K562 (cell line): ENCODE results near the gene CADM2. TPM values are rescaled to one million over a fixed set of nuclear protein-coding genes. Genes with fewer than 3 reads are reported as not detected.

Experiments
- ATAC-seq: fragments of 200-7000 bp; cut with Tn5 transposase; 3 replicates; pipeline ENCODE4 v1.9.1; 2020; ENCODE audit warnings: moderate library complexity
- BruUV-seq: library from RNA; stranded (reverse); fragments of 400-500 nt; replicated peaks from 2 replicates; lab custom pipeline; 2021; lab: Mats Ljungman, UMichigan
- CTCF ChIA-PET: fragments of 300-600 bp; formaldehyde crosslinking; extraction: SDS; loops from one replicate; lab custom pipeline; 2021; ENCODE audit warnings: low intra/inter-chr PET ratio; lab: Yijun Ruan, JAX
- POLR2A ChIA-PET: fragments of 300-600, 350-650 bp; sonication (Branson Sonifier 250); formaldehyde crosslinking; extraction: SDS; loops from one replicate; lab custom pipeline; 2021; ENCODE audit warnings: antibody characterized with exemption, inconsistent platforms; lab: Yijun Ruan, JAX
- DNase-seq, 4 experiments: peaks; one replicate each; pipeline versions ENCODE4 v3.0.0 to v3.0.0-alpha.2; 2011 to 2018; ENCODE audit warnings: low spot score in 3 of 4, mixed read lengths in 3 of 4; ENCODE audit errors: extremely low read depth in 1 of 4
- FAIRE-seq: peaks from 2 replicates; lab custom pipeline; 2011; peaks lifted over from hg19 to GRCh38; lab: Jason Lieb, UNC
- H2AFZ ChIP-seq: 2 replicates; pipeline ENCODE4 v1.6.0; 2011; ENCODE audit warnings: low read depth, low read length, control low read depth, inconsistent platforms
- H3K27ac ChIP-seq: fragments of 200-600 bp; 3 replicates; pipeline ENCODE4 v1.8.0; 2011; ENCODE audit warnings: low read depth, mild to moderate bottlenecking, control low read depth, inconsistent platforms, low read length, moderate library complexity, mixed read lengths; ENCODE audit errors: extremely low read depth
- H3K27me3 ChIP-seq, 2 experiments: fragments of 300-600 bp in 1 of 2; 2 replicates in 1 of 2; 3 replicates in 1 of 2; pipeline versions ENCODE4 v1.6.0 to v1.8.0; 2011; ENCODE audit warnings: inconsistent platforms in 2 of 2, low read length in 2 of 2, mild to moderate bottlenecking in 1 of 2, mixed read lengths in 1 of 2, moderate library complexity in 1 of 2; ENCODE audit not compliant: control insufficient read depth in 2 of 2, insufficient read depth in 2 of 2
- H3K36me3 ChIP-seq: fragments of 300-600 bp; 3 replicates; pipeline ENCODE4 v1.8.0; 2011; ENCODE audit warnings: mild to moderate bottlenecking, low read length, inconsistent platforms; ENCODE audit not compliant: control insufficient read depth, insufficient read depth
- H3K4me1 ChIP-seq, 2 experiments: fragments of 200-600 bp in 1 of 2; replicated peaks in 1 of 2; 2 replicates in 1 of 2; 3 replicates in 1 of 2; pipeline versions ENCODE4 v1.5.1 to v1.8.0; 2011; ENCODE audit warnings: inconsistent platforms in 2 of 2, low read length in 2 of 2, mild to moderate bottlenecking in 1 of 2, mixed read lengths in 1 of 2, moderate library complexity in 1 of 2; ENCODE audit not compliant: control insufficient read depth in 2 of 2, insufficient read depth in 2 of 2
- H3K4me2 ChIP-seq: 2 replicates; pipeline ENCODE4 v1.6.1; 2011; ENCODE audit warnings: low read length, control low read depth, inconsistent platforms, mixed read lengths; ENCODE audit not compliant: insufficient read depth
- H3K4me3 ChIP-seq: fragments of 200-600 bp; sonication (generic), shearing (Covaris generic); 2 replicates; pipeline ENCODE4 v1.5.1; 2016; ENCODE audit warnings: control low read depth, inconsistent platforms
- H3K79me2 ChIP-seq: fragments of 200-600 bp; 3 replicates; pipeline ENCODE4 v1.8.0; 2011; ENCODE audit warnings: low read length, inconsistent platforms; ENCODE audit not compliant: control insufficient read depth, insufficient read depth
- H3K9ac ChIP-seq, 2 experiments: 2 replicates each; pipeline versions ENCODE4 v1.6.0 to v1.6.1; 2011; ENCODE audit warnings: low read depth in 2 of 2, low read length in 2 of 2, control low read depth in 1 of 2, inconsistent platforms in 1 of 2, mild to moderate bottlenecking in 1 of 2, mixed read lengths in 1 of 2; ENCODE audit not compliant: insufficient read depth in 1 of 2
- H3K9me1 ChIP-seq: one replicate; pipeline ENCODE4 v1.6.0; 2011; ENCODE audit warnings: inconsistent platforms, mild to moderate bottlenecking, low read length, moderate library complexity; ENCODE audit not compliant: control insufficient read depth, insufficient read depth
- H3K9me3 ChIP-seq: replicated peaks from 2 replicates; pipeline ENCODE4 v1.5.1; 2011; ENCODE audit warnings: low read depth, low read length, inconsistent platforms; ENCODE audit not compliant: control insufficient read depth, insufficient read depth
- H4K20me1 ChIP-seq: replicated peaks from 2 replicates; pipeline ENCODE4 v1.6.1; 2011; ENCODE audit warnings: low read length, inconsistent platforms, mixed read lengths; ENCODE audit not compliant: control insufficient read depth, insufficient read depth
- ETV5 ChIP-seq: sonication (generic); formaldehyde crosslinking; IDR thresholded peaks from 2 replicates; pipeline ENCODE4 v1.4.0; 2020; ENCODE audit warnings: low read depth, mild to moderate bottlenecking, missing genetic modification reagents
- FOXM1 ChIP-seq, 2 experiments: fragments of 450-650 bp in 1 of 2; sonication (generic) in 1 of 2; formaldehyde crosslinking in 1 of 2; IDR thresholded peaks; 2 replicates each; pipeline versions ENCODE4 v1.6.1 to v1.9.0; 2017 to 2022; ENCODE audit warnings: low read depth in 2 of 2, mild to moderate bottlenecking in 2 of 2, missing genetic modification reagents in 1 of 2, moderate library complexity in 1 of 2
- HIVEP1 ChIP-seq: fragments of 250-450 bp; sonication (Bioruptor Pico); IDR thresholded peaks from 2 replicates; pipeline ENCODE4 v1.4.0; 2020; ENCODE audit warnings: mild to moderate bottlenecking
- ID3 ChIP-seq, 2 experiments: fragments of 250-450 bp in 1 of 2; fragments of 450-650 bp in 1 of 2; sonication (Bioruptor Pico) in 1 of 2; IDR thresholded peaks; 2 replicates each; pipeline versions ENCODE4 v1.6.1 to v1.8.0; 2016 to 2021; ENCODE audit warnings: mild to moderate bottlenecking in 2 of 2, moderate library complexity in 2 of 2, missing compliant biosample characterization in 1 of 2, missing genetic modification characterization in 1 of 2
- KLF16 ChIP-seq: IDR thresholded peaks from 2 replicates; pipeline ENCODE4 v1.6.1; 2016; ENCODE audit warnings: antibody characterized with exemption
- MNT ChIP-seq, 2 experiments: fragments of 450-650 bp; conservative IDR thresholded peaks; 2 replicates each; pipeline ENCODE4 v1.6.1; 2017; ENCODE audit warnings: mild to moderate bottlenecking in 2 of 2, moderate library complexity in 2 of 2
- MYNN ChIP-seq, 2 experiments: sonication (generic); formaldehyde crosslinking in 1 of 2; IDR thresholded peaks; 2 replicates each; pipeline versions ENCODE4 v1.5.0 to v1.6.1; 2016 to 2020; ENCODE audit warnings: antibody characterized with exemption in 1 of 2, missing genetic modification reagents in 1 of 2
- NFIC ChIP-seq: fragments of 450-650 bp; IDR thresholded peaks from 2 replicates; pipeline ENCODE4 v1.6.1; 2017; ENCODE audit warnings: mild to moderate bottlenecking, inconsistent platforms
- RHOXF2B ChIP-seq: fragments of 250-450 bp; sonication (Bioruptor Pico); conservative IDR thresholded peaks from 2 replicates; pipeline ENCODE4 v1.5.1; 2021
- ZNF449 ChIP-seq: fragments of 250-450 bp; sonication (Bioruptor Pico); IDR thresholded peaks from 2 replicates; pipeline ENCODE4 v1.8.0; 2022; ENCODE audit warnings: moderate library complexity, mild to moderate bottlenecking, inconsistent platforms
- ZSCAN29 ChIP-seq: fragments of 450-650 bp; IDR thresholded peaks from 2 replicates; pipeline ENCODE4 v1.6.1; 2017
- WGBS: fragments of 100-300 bp; shearing (Covaris generic); methylation state at CpG from one replicate; pipeline ENCODE4 v1.1.6; 2016; ENCODE audit warnings: low coverage, mixed read lengths; ENCODE audit not compliant: insufficient coverage; ENCODE audit errors: missing lambda C conversion rate; 5-methylcytosine and 5-hydroxymethylcytosine counted together
- in situ Hi-C: fragments of 300-500 bp; cut with MboI; formaldehyde crosslinking; loops from 4 replicates; pipeline ENCODE4 v1.15.0; 2018; ENCODE audit warnings: inconsistent platforms, mixed read lengths
- intact Hi-C: fragments of 100-400 bp; cut with micrococcal nuclease; formaldehyde crosslinking; loops from 2 replicates; pipeline ENCODE4 v1.14.2; 2022
- polyA plus RNA-seq, 8 experiments: library from polyadenylated mRNA; depleted of rRNA in 4 of 8; stranded (reverse) in 5 of 8; unstranded in 3 of 8; fragments of >200 nt; fragmentation: Nextera tagmentation in 2 of 8; fragmentation: Illumina TruSeq in 1 of 8; extraction: Ambion mirVana in 2 of 8; extraction: Trizol in 1 of 8; gene quantifications; 2 replicates each; pipeline versions ENCODE4 v1.2.1 to v1.2.3, GENCODE V29; 2011 to 2014; ENCODE audit warnings: inconsistent platforms in 1 of 8, missing spikeins in 1 of 8
- total RNA-seq, 7 experiments: library from RNA; depleted of rRNA in 6 of 7; stranded (reverse); fragments of >200 nt in 6 of 7; fragmentation: Illumina TruSeq in 2 of 7; extraction: Trizol in 2 of 7; gene quantifications; 2 replicates each; pipeline versions ENCODE4 v1.2.1 to v1.2.3, GENCODE V29; 2011 to 2021; ENCODE audit warnings: low replicate concordance in 1 of 7

The CADM2 gene
- total and polyA plus RNA-seq, 9 of the 15 experiments (the other 6 are each of a cell fraction or from before 2014, with no cell fraction given): 0.11 to 3.2 (median 0.95) TPM

- Histone ChIP-seq H3K4me1 (no peaks in the 10 kb centered on the region), H3K27ac (no peak overlapping the region), H3K9me1 (no peaks in the 10 kb centered on the region), H3K9me3 (no peaks in the 10 kb centered on the region), H3K4me2 (no peak overlapping the region), H3K9ac (no peak overlapping the region), H2AFZ (no peak overlapping the region), H3K79me2 (no peaks in the 10 kb centered on the region), H3K4me3 (no peak overlapping the region), H3K36me3 (no peaks in the 10 kb centered on the region), H4K20me1 (no peaks in the 10 kb centered on the region), H3K27me3 (no peaks in the 10 kb centered on the region)
- BruUV-seq: no TSS peak
- WGBS: 0% methylated on average over 2 of the region's 2 CpGs
- ChIA-PET CTCF (no interaction called here), POLR2A (no interaction called here)
- in situ Hi-C loops (no loop called here), intact Hi-C loops (no loop called here)
- no peak for ATAC-seq
- FAIRE-seq: no peak
- DNase-seq: no peak
- TF ChIP-seq ETV5 (CRISPR knock-in tag) (no peak), KLF16 (no peak), MNT (conservative IDR thresholded peaks at IDR 0.05) (no peak)
Measured at GRCh38 chr3:85740561-85740960, 781.8 kb downstream of the CADM2 start.

DNA sequence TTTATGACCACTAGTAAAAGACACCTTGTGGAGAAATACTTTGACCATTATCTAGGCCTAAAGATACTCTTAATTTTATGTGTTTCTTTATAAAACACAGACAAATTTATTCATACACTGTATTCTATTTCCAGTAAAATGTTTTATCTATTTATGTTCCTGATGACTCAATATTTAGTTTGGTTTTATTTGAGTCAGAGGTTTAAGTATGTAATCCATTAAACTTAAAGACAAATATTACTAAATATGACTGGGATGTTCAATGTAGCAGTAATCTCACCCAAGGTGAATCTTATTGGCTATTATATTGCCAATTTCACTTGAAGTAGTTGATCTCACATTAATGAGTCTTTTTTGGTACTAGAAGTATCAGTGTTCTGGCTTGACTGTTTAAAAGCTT, 799.7 kb downstream of the CADM2 start:
- Histone ChIP-seq H4K20me1 (no peaks in the 10 kb centered on the region), H3K27ac (no peak overlapping the region), H3K9me1 (no peaks in the 10 kb centered on the region), H3K4me1 (no peaks in the 10 kb centered on the region), H3K4me3 (no peak overlapping the region), H3K4me2 (no peak overlapping the region), H3K9me3 (0 out of 2 replicates have a peak, but pooled peaks cover 1% of the 10 kb centered on the region), H2AFZ (no peak overlapping the region), H3K36me3 (no peaks in the 10 kb centered on the region), H3K9ac (no peak overlapping the region)
- CTCF ChIA-PET: no interaction called here
- ATAC-seq (no peak), FAIRE-seq (no peak)
- intact Hi-C loops (no loop called here), in situ Hi-C loops (no loop called here)
- TF ChIP-seq ZNF449 (CRISPR knock-in tag): no peak
- no peak for TF ChIP-seq ID3 (CRISPR knock-in tag; IDR thresholded peaks at IDR 0.05)
- no peak for TF ChIP-seq ID3 (tag; IDR thresholded peaks at IDR 0.05)
- TF ChIP-seq HIVEP1: no peak
- no peak for TF ChIP-seq NFIC
- no peak for TF ChIP-seq ZSCAN29
- TF ChIP-seq RHOXF2B (CRISPR knock-in tag): no peak
- TF ChIP-seq FOXM1 (IDR thresholded peaks at IDR 0.05; ENCODE audit: low read depth): no peak
- no peak for TF ChIP-seq FOXM1 (CRISPR knock-in tag; IDR thresholded peaks at IDR 0.05; ENCODE audit: low read depth)
- no peak for TF ChIP-seq MYNN (IDR thresholded peaks at IDR 0.05)
- TF ChIP-seq MYNN (CRISPR knock-in tag; IDR thresholded peaks at IDR 0.05): no peak
- TF ChIP-seq, all 486 proteins: peak for 0
- no peak for DNase-seq
- POLR2A ChIA-PET: no interaction called here
- Histone ChIP-seq H3K79me2 (no peaks in the 10 kb centered on the region), H3K27me3 (no peaks in the 10 kb centered on the region)
- no TSS peak for BruUV-seq
